HK-2 (cell line): ENCODE measurements around the gene LBHD2.
A peak's percentile ranks its signal among the peaks of the same experiment; 100 is the strongest.
"Not testable (repeated sequence)": the region's sequence is repeated elsewhere in the genome, so short reads cannot be mapped to it uniquely, and the experiment has no call there.

Source experiments
- DNase-seq: peaks from one replicate; pipeline ENCODE4 v3.0.0-alpha.2; 2018; ENCODE audit not compliant: unreplicated experiment

The LBHD2 gene

DNA sequence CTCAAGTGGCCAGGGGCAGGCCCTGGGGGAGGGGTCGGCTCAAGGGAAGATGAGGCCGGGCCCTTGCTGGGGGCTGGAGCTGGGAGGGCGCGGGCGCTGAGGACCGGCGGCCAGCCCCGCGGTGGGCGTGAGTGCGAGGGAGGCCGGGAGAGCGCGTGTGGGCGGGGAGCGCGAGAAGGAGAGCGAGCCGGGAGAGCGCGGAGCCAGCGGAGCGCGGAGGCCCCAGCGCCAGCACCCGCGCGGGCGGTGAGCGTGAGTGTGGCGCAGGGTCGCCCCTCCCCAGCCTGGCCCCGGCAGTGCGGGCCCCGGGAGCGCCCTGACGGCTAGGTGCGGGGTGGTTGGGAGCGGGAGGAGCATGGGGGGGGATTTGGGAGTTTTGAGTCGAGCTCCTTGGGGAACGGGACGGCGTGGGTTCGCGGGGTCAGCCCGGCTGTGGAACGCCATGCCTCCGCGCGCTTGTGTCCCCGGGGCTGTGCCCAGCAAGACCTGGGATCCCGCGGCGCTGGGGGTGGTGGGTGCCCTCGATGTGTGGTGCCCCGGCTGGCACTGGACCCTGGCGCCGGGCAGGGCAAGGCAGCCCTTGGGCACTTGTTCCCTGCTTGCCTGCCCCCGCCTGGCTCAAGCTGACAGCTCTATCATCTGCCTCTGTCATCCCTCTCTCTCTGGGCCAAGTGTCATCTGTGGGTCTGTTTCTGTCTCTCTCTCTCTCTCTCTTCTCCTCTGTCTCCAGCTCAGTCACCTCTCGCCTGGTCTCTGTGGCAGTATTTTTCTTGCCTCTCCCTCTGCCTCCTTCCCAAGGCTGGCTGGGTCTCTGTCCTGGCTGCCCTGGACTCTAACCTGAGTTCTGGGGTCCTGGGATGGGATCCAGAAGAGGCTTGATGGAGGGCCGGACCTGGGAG is at the start of gene LBHD2:
LBHD2 (plus strand) TSS at position 190 of the 899 bp plus-strand sequence. CDS start 1,803 bp downstream, outside the sequence.
- DNase-seq, result no peak

DNA sequence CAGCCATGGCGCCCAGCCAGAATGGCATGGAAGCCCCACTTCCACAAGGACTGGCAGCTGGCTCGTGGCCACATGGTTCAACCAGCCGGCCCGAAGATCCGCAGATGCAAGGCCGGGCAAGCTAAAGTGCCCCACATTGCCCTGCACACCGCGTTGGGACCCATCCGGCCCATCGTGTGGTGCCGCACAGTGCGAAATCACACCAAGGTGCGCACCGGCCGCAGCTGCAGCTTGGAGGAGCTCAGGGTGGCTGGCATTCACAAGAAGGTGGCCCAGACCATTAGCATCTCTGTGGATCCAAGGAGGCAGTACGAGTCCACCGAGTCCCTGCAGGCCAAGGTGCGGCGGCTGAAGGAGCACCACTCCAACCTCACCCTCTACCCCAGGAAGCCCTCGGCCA is 42.5 kb upstream of the LBHD2 start:
- DNase-seq, result no peak

DNA sequence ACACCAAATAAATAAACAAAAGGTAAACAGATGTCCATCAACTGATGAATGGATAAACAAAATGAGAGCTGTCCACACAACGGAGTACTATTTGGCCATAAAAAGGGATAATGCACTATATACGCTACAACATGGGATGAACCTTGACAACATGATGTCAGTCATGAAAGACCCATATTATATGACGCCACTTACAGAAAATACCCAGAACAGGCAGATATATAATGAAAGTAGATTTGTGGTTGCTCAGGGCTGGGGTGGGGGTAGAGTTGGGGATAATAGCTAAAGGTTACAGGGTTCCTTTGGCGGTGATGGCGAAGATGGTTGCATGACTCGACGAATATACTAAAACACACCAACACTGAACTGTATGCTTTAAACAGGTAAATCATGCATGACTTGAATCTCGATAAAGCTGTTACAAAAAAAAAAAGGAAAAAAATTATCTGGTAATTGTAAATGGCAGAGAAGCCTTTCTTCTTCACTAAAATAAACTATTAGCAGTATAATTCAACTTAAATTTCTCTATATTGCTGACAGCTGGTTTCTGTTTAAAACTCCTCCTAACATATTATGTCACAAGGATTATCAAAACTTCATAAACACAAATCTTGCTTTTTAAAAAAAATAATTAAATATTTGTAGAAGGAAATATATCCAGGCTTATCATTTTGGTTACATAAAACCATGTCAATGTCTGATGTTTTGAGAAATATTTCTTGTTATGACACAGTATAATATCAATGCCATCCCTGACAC is 40.6 kb upstream of the LBHD2 start:
- no peak for DNase-seq

DNA sequence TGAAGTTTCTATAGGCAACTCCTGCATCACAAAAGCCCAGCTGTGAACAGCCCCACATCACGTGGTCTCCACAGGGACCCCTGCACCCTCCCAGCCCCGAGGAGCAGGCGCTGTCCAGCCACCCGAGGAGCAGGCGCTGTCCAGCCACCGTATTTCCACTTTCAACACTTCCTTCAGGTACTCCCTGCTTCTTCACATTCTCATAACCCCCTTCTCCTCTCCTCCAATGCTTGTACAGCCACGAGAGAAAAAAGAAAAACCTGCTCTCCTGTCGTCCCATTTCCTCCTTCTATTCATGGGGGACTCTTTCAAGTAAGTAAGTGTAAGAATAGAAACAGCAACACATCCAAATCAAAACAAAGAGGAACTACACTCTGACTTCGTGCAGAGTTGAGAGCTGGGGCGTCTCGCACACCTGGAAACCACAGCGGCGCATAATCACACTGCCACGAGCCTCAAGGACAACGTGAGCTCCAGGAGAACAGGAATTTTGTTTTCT is 38.6 kb upstream of the LBHD2 start:
- no peak for DNase-seq

DNA sequence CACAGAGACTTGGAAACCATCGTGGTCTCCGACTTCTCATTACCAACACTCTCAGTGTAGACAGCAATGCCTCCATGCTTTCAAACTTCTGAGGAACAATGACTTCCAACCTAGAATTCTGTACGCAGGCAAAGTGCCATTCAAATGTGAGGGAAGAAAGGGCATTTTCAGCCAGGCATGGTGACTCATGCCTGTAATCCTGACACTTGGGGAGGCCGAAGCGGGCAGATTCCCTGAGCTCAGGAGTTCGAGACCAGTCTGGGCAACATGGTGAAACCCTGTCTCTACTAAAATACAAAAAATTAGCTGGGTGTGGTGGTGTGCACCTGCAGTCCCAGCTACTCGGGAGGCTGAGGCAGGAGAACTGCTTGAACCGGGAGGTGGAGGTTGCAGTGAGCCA is 36.6 kb upstream of the LBHD2 start:
- DNase-seq, result not testable (repeated sequence)

DNA sequence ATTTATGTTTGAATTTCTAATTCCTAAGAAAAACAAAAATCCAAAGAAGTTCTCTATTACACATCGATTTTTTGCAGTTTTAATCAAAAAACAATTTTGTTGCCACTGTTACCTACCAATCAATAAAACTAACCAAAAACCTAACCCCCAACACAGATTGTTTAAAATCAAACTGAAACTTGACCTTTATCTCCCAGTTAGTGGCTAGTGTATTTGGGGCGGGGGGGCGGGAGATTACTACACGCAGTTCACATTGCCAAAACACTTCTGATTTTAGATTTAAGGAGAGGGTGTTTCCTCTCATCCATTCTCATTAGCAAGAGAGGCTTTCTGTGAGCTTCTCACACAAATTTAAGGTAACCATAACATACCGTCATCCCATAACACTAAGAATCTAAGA is 33.1 kb upstream of the LBHD2 start:
- no peak for DNase-seq

DNA sequence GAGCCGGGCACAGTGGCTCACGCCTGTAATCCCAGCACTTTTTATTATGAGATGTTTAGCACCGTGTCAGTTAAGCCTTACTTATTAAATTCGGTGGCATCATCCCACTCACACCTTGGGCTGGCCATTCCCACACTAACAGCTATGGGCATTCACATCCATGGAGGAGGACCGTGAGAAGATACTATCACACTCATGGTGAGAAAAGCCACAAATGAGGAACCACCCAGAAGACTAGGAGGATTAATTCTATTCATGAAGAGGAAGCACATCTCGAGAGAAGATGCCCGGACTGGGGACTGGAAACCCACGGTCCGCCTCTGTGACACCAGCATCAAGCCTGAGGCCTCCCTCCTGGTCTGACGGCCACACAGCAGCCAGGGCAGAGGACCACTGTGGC is 31.6 kb upstream of the LBHD2 start:
- DNase-seq, result no peak

DNA sequence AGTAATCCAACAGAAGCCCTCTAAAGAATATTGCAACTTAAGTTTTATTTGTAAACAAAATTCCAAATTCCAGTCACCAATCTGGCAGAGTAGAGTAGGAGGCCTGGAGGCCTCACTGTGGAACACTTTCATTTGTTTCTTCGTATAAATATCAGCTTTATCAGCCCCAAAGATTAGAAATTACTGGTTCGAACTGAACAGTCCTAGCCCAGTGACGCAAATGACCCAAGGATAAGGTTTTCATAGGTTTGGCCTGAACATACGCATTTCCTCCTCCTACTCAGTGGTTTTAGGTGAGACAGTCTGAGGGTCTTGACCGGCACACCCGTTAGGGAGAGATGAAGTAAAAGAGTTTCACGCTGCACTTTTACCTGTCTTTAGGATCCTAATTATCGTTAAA is 28.3 kb upstream of the LBHD2 start:
- no peak for DNase-seq

DNA sequence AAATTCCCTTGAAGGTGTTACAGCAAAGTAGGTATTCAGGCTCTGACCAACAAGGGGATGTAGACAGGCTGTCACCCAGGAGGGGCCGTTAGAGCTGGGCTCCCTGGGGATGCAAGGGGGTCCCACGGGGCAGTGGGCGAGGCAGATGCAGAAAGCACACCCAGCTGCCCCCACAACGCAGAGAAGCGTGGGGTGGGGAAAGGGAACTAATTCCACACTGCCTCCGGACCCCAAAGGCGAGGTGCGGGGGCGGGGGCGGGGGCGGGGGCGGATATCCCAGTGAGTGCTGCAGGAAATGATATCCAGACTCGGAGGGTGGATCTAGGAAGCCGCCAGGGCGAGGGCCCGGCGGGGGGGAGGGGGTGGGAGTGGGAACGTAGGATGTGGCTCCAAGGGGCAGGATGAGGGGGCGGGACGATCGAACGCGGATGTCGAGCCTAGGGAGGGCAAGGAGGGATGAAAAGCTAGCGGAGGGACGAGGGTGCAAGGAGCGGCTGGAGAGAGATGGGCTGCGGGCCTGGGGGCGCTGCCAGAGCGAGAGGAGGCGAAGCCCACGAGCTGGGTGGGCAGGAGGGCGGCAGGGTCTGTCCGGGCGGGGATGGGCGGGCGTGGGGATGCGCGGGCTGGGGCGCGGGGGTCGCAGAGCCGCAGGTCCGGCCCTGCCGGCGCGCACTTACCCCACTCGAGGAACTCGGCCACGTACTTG is 27.5 kb upstream of the LBHD2 start:
- peak; percentile 80 for DNase-seq

DNA sequence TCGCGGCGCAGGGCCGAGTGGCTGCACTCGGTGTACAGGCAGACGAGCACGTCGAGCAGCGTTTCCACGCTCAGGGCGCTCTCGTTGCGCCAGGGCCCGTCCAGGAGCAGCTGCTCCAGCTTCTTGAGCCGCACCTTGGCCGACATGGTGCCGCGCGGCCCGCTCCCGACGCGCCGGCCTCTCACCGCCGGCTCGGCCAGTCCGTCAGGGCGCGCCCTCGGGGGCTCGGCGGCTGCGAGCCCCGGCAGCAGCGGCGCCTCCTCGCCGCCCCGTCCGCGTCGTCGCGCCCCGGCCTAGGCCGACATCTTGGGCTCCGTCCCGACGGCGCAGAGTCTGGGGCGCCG is 27.0 kb upstream of the LBHD2 start:
- DNase-seq, result no peak

DNA sequence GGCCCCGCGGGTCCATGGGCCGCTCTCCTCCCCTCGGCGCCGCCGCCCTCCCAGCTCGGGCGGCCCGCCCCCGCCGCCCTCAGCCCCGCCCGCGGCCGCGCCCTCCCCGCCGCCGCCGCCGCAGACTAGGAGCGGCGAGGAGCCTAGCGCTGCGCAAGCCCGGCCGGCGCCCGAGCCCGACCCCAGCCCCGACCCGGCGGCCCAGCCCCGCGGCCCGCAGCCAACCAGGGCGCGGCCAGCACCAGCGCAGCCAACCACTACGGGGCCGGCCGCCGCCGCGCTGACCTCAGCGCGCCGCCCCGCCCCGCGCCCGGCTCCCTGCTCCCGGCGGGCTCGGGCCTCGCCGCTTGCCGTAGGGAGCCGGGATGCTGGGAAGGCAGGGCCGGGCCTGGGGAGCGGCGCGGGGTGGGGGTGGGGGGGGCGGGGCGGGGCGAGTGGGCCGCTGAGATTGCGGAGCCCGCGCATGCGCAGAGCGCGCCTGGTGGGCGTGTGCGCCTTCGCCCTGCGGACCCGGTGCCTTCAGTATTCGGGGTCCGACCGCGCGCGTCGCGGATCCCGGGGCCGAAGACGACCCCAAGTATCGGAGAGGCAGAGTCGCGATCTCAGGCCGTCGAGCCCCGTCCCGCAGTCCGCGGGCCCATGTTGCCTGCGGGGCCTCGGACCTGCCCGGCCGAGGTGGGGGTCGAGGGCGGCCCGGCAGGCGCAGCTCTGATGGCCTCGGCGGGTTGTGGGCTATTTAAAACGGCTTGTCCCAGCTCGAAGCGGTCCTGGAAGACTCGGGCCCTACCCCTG is 26.4 kb upstream of the LBHD2 start, which contains the start of gene CDC42BPB:
CDC42BPB (minus strand) TSS at position 178 of the 792 bp plus-strand sequence. CDS start 376 bp downstream, outside the sequence.
- DNase-seq, result peak; percentile 88

DNA sequence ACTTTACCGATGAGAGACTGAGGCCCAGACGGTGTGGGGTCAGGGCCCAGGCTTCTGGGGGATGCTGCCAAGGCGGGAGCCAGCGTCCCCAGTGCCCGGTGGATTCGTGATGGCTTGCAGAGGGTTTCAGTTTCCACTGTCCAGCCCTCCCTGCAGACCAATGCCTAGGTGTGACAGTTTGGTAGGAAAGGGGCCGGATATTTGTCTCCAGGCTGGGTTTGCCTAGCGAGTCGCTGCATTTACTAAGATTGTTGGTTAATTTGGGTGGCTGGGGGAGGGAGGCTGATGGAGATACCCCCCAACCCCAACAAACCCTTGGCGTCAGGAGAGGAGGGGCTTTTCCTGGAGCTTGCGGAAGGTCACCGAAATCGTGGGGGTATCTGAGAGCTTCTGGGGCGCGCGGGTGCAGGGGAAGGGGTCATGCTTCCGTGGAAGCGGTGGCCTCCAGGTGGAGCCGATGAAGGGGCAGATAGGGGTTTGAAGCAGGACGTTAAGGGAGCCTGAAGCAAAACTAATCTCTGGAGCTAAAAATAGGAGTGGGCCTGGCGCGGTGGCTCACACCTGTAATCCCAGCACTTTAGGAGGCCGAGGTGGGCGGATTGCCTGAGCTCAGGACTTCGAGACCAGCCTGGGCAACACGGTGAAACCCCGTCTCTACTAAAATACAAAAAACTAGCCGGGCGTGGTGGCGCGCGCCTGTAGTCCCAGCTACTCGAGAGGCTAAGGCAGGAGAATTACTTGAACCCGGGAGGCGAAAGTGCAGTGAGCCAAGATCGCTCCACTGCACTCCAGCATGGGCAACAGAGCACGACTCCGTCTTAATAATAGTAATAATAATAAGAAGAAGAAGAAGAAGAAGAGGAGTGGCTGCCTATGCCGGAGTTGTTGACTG is 25.6 kb upstream of the LBHD2 start:
- DNase-seq, result peak; percentile 50

DNA sequence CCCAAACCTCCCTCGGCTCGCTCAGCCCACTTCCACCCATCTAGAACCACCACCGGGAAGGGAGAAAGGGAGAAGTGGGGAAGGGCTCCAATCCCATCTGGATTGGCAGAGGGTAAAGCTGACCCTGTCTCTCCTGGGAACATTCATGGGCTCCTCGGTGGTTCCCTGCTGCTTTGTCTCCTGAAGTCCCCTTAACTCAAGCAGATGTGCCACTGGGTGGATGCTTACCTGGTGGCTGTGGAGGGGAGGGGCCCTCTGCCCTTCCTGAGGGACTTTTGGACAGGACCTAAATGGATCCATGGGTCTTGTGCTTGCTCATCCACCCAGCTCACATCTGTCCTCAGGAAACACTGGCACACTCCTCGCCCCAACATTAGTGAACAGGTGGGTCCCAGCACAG is 24.5 kb upstream of the LBHD2 start:
- DNase-seq, result no peak

DNA sequence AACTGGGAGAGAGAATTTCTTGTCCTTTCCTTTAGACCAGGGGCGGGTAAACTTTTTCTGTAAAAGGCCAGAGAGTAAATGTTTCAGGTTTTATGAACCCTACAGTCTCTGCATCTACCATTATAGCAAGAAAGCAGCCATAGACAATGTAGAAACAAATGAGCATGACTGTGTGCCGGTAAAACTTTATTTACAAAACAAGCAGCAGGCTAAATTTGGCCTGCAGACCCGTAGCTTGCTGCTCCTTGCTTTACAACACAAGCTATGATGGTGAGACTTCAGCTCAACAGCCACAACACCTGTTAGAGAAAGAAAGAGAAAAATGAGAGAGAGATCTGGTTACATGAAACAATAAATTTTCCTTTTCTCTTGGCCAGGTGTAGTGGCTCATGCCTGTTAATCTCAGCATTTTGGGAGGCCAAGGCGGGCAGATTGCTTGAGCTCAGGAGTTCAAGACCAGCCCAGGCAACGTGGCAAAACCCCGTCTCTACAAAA is 22.5 kb upstream of the LBHD2 start:
- no peak for DNase-seq

DNA sequence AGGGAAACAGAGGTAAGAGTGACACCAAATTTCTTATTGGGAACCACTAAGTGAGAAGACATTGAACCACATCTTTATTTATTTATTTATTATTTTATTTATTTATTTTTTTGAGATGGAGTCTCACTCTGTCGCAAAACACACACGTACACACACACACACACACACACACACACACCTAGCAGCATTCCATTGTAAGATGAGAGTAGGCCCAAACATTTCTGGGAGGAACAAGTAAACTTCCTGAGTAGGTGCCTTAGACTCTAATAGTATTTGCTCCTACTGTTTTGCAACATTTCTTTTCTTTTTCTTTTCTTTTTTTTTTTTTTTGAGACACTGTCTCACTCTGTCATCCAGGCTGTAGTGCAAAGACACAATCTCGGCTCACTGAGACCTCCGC is 19.6 kb upstream of the LBHD2 start:
- DNase-seq, result no peak

DNA sequence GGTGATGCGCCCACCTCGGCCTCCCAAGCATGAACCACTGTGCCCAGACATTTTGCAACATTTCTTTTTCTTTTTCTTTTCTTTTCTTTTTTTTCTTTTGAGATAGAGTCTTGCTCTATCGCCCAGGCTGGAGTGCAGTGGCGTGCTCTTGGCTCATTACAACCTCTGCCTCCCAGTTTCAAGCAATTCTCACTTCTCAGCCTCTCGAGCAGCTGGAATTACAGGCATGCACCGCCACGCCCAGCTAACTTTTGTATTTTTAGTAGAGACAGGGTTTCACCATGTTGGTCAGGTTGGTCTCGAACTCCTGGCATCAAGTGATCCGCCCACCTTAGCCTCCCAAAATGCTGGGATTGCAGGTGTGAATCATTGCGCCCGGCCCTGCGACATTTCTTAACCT is 19.0 kb upstream of the LBHD2 start:
- no peak for DNase-seq

DNA sequence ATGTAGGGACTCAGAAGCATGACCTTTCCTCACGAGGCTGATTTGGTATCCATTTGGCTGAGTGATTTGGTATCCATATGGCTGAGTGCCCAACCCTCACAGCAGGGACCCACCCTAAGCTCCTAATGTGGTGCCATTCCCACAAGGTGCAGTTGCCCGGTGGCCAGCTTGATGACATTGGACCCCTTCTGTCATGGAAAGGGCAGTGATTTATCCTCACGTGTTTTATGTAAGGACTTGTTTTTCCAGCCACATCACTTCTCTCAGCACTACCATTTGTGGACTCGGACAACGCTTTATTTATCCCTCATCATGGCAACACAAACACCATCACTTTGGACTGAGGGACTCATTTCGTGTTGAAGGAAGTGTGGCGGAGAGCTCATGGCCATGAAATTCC is 18.1 kb upstream of the LBHD2 start:
- DNase-seq, result no peak

DNA sequence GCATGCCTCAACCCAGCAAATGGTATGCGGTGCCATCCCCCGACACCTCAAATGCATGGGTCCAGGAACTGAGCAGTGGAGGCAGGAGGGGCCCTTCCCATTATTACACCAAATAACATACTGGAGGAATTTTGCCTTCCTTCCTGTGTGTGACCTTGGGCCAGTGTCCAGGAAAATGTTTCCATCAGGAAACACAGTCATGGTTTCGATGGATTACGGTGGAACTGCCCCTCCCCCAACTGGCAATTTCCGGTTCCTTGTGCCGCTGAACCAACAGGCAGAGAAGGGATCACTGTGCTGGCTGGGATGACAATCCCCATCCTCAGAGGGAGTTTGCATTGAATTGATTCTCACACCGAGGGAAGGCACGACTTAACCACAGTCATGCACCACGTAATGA is 17.6 kb upstream of the LBHD2 start:
- DNase-seq, result no peak

DNA sequence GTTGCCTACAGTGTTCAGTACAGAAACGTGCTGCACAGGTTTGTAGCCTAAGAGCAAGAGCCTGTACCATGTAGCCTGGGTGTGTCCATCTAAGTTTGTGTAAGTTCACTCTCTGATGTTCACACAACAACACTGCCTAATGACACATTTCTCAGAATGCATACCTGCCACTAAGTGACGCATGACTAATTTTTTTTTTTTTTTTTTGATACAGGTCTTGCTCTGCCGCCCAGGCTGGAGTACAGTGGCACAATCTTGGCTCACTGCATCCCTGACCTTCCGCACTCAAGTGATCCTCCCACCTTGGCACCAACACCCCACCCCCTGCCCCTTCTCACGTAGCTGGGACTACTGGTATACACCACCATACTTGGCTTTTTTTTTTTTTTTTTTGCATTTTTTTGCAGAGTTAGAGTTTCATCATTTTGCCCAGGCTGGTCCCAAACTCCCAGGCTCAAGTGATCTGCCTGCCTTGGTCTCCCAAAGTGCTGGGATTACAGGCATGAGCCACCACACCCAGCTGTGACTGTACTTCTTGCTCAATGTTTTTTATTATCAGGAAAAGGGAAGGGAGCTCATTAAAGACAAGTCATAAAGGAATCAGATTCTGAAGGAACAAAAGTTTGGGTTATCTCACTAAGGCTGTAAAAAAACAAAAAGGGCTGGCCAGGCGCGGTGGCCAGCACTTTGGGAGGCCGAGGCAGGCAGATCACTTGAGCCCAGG is 16.6 kb upstream of the LBHD2 start:
- DNase-seq, result peak; percentile 72
